GM12892 (cell line): ENCODE measurements around the gene INPP5A.

Source experiments
- DNase-seq: peaks from one replicate; pipeline ENCODE4 v3.0.0; 2011; ENCODE audit not compliant: insufficient read length
- FAIRE-seq: peaks from 2 replicates; lab custom pipeline; 2011; peaks lifted over from hg19 to GRCh38; lab: Jason Lieb, UNC
- POLR2A ChIP-seq: IDR thresholded peaks from 2 replicates; pipeline ENCODE4 v1.6.1; 2011; ENCODE audit warnings: low read depth, low read length, control low read depth
- POLR2AphosphoS5 ChIP-seq: IDR thresholded peaks from 2 replicates; pipeline ENCODE4 v1.6.1; 2011; ENCODE audit warnings: low read depth, low read length, control low read depth
- TAF1 ChIP-seq: IDR thresholded peaks from 2 replicates; pipeline ENCODE4 v1.6.1; 2011; ENCODE audit warnings: low read depth, mild to moderate bottlenecking, control low read depth, low read length, borderline replicate concordance

INPP5A gene

GRCh38 chr10:132632091-132632561 is 94.5 kb downstream of the INPP5A start:
- FAIRE-seq (no peak), DNase-seq (no peak)
- no peak for TF ChIP-seq POLR2A
- no peak for TF ChIP-seq POLR2AphosphoS5
- no peak for TF ChIP-seq TAF1

- TF ChIP-seq POLR2A = no peak
- no peak for TF ChIP-seq POLR2AphosphoS5
- no peak for TF ChIP-seq TAF1
- DNase-seq (no peak), FAIRE-seq (no peak)
Measured at GRCh38 chr10:132632851-132633684, 95.5 kb downstream of the INPP5A start.

GRCh38 chr10:132634241-132634946 is 96.8 kb downstream of the INPP5A start:
- DNase-seq = no peak
- TF ChIP-seq TAF1 (no peak), POLR2A (no peak), POLR2AphosphoS5 (no peak)
- FAIRE-seq = no peak

GRCh38 chr10:132634947-132635271 is 97.3 kb downstream of the INPP5A start:
- DNase-seq (no peak), FAIRE-seq (no peak)
- no peak for TF ChIP-seq POLR2A
- TF ChIP-seq TAF1 = no peak
- TF ChIP-seq POLR2AphosphoS5 = no peak

- DNase-seq (no peak), FAIRE-seq (no peak)
- no peak for TF ChIP-seq TAF1
- no peak for TF ChIP-seq POLR2AphosphoS5
- TF ChIP-seq POLR2A = no peak
Measured at GRCh38 chr10:132636358-132636757, 98.8 kb downstream of the INPP5A start.

- no peak for TF ChIP-seq POLR2AphosphoS5
- TF ChIP-seq TAF1 = no peak
- TF ChIP-seq POLR2A = no peak
- DNase-seq (no peak), FAIRE-seq (peak; percentile 56)
Measured at GRCh38 chr10:132637477-132638129, 100.0 kb downstream of the INPP5A start.

GRCh38 chr10:132638130-132638515 is 100.5 kb downstream of the INPP5A start:
- DNase-seq (no peak), FAIRE-seq (no peak)
- TF ChIP-seq TAF1 (no peak), POLR2AphosphoS5 (no peak), POLR2A (no peak)

GRCh38 chr10:132639470-132639869 is 101.9 kb downstream of the INPP5A start:
- FAIRE-seq (no peak), DNase-seq (no peak)
- TF ChIP-seq TAF1 (no peak), POLR2A (no peak), POLR2AphosphoS5 (no peak)

GRCh38 chr10:132640326-132641125 is 102.9 kb downstream of the INPP5A start:
- no peak for FAIRE-seq
- DNase-seq = no peak
- TF ChIP-seq POLR2A (no peak), POLR2AphosphoS5 (no peak), TAF1 (no peak)

GRCh38 chr10:132641401-132641800 is 103.8 kb downstream of the INPP5A start:
- DNase-seq (no peak), FAIRE-seq (no peak)
- TF ChIP-seq POLR2A = no peak
- no peak for TF ChIP-seq TAF1
